Cardiac septum (tissue), 1 donor: ENCODE results near the gene MRPS7. TPM values are rescaled to one million over a fixed set of nuclear protein-coding genes. Genes with fewer than 3 reads are reported as not detected.
"Not testable (repeated sequence)": the region's sequence is repeated elsewhere in the genome, so short reads cannot be mapped to it uniquely, and the experiment has no call there.

Experiments
- DNase-seq: peaks from one replicate; pipeline ENCODE4 v3.0.0-alpha.2; 2020; ENCODE audit warnings: low spot score
- intact Hi-C: fragments of 100-400 bp; cut with DNase I; formaldehyde crosslinking; loops from one replicate; pipeline ENCODE4 v1.14.0; 2022
- total RNA-seq: library from RNA; stranded (reverse); fragmentation: NEBNext Ultra II Directional; extraction: Animal tissue kit (Norgen Biotek cat#: 25700); gene quantifications from one replicate; pipeline ENCODE4 v1.2.1, GENCODE V29; 2021
- donor health status: DM: no; HTN: no; CAD: no.

The MRPS7 gene
- total RNA-seq, 1 donor from 2014 or later = 102 TPM

DNA sequence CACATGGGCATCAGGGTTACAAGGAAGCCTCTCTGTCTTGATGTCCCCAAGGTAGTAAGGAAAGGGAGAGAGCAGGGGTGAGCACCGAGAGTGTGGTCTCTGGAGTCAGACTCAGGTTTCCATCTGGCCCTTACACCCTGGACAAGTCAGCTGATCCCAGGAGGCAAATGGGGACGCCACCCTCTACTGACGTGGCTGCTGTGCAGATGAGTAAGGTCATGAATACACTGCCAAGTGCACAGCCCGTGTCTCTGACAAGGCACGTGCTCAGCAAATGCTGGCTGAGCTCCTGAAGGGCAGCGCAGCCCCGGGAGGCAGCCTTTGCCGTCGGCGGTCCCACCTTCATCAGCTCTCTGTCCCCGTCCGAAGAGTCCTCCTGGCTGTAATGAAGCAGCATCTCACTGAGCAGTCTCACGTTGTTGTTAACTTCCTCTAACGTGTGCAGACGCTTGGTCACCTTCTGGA is 19.7 kb upstream of the MRPS7 start:
- no peak for DNase-seq
- intact Hi-C loops = no loop called here

DNA sequence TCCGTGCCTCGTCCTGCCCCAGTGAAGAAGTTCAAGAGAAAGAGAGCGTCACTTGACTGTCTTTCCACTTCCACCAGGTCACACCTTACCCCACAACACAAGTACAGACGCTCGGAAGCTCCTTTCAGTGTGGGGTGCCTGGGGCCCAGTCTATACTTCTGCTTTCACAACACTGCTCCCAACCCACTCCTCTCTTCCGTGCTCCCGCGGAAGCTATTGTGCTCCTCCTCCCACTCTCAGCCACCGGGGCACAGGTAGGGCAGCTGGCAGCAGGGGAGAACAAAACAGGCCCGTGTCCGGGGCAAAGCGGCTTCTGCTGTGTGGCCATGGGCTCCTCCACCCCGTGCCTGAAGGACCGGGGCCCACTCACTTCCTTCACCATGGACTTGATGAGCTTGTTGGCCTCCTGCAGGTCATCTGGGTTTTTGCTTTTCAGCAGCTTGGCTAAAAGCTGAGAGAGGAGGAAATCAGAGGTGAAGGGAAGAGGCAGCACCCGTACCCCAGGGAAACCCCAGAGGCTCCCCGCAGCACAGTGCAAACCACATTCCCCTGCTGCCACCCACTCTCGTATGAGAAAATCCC is 19.1 kb upstream of the MRPS7 start:
- intact Hi-C loops = no loop called here
- no peak for DNase-seq

DNA sequence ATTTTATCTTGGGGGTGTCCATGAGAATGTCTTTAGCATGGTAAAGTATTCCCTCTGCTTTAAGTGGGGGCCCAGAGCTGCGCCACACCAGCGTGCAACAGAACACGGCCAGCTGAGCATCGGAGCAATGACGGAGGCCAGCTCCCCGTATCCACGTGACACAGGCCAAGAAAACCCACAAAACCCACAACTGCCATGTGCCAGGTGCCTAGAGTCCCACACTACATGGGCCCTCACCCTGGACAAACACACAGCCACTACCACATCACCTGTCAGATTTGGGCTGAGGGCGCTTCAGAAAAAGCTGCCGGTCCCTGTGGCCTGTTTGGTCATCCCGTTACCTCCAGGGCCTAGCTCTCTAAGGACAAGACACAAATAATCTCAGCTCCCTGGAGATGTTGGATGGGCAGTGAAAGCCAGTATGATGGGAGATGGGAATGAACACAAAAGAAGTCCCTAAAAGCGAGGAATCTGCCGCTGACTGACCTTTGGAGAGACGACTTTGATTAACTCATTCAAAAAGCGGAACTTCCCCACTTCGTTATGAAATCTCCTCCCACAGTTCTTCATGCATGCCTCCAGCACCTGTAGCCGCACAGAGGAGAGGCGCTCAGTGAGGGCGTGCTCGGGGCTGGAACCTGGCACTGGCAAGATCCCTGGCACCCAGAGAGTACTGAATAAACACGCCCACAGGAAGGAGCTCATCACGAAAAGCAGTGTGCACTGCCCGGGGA is 17.4 kb upstream of the MRPS7 start:
- DNase-seq = no peak
- intact Hi-C loops = no loop called here

DNA sequence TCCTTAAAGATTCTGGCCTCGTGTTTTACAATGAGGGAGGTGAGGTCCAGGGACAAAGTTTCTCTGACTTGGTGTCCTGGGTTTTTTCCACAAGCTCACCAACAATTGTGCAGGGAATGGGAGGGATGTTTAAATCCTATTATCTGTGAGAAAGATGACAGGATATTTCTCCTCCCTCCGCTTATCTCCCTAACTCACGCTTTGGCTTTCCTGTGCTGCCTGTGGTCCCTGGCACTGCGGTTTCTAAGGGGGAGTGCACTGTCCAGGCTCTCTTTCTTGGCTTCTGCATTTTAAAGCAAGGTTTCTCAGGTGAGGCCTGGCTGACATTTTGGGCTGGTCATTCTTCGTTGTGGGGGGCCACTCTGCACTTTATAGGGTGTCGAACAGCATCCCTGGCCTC is 16.7 kb upstream of the MRPS7 start:
- DNase-seq = no peak
- intact Hi-C loops = no loop called here

DNA sequence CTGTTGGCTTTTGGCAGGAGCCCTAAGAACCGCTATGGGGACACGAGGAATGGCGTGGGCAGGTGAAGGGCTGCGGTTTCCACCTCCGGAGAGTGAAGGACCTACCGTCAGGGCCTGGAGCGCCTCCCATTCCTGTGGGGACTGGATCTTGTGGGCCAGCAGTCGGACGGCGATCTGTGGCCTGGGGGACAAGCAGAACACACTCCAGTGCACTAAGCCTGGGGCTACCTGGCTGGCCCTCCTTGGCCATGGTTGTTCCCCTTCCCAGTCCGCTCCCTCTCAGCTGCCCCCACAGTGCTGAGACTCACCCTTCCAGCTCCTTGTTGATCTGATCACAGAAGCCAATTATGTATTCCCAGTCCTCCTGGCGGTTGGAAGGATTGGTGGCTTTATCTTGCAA is 15.3 kb upstream of the MRPS7 start:
- intact Hi-C loops = no loop called here
- no peak for DNase-seq

DNA sequence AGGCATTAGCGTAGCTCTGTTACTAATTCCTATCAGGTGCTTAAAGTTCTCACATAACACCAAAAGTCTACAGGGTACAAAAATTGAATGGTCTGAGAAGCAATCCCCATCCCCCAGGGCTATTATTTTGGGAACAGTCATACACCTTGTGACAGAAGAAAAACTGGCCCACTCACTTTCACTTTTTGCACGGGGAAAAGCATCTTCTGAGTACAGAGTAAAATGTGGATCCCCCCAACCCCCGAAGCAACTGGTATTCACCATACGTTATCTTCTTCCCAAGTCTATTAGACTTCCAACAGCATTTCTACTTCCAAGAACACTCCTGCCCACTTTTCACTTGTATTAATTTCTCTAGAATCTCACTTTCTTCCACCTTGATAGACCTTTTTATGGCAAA is 12.1 kb upstream of the MRPS7 start:
- no peak for DNase-seq
- intact Hi-C loops = no loop called here

DNA sequence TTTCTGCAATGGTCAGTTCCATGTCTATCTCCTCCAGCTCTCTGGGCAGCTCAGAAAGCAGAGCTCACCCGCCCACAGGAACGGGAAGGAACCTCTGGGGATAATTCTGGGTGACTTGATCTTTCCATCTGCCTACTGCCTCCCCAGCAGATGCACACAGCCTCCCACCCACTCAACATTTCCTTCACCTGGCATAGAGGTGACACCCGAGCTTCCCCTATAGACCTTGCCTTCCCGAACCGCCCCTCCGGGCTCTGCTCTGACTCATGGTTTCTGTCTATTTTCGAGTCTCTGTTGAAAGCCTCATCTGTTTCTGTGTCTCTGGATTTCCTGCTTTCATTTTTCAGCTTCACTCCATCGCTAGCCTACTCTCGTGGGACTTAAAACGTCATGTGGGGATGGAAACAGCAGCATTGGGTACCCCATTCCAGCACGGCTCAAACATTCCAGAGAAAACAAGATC is 11.6 kb upstream of the MRPS7 start:
- intact Hi-C loops = no loop called here
- DNase-seq = no peak

DNA sequence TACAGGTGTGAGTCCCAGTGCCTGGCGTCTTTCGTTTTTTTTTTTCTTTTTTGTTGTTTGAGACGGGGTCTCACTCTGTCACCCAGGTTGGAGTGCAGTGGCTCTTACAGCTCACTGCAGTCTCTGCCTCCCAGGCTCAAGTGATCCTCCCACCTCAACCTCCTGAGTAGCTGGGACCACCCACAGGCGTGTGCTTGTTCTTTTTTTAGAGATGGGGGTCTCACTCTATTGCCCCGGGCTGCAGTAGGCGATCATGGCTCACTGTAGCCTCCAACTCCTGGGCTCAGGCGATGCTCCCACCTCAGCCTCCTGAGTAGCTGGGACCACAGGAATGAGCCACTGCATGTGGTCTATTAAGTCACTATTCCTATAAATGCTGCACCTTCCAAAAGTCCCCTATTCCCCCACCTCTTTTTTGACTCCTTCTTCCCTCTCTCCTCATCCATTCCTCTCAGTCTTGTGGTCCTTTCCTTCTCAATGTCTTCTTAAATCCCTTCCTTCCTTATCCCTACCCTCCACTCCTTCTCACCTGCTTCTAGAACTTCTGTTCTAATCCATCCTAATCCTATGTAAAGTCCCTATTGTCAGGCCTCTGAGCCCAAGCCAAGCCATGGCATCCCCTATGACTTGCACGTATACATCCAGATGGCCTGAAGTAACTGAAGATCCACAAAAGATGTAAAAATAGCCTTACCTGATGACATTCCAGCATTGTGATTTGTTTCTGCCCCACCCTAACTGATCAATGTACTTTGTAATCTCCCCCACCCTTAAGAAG is 9.5 kb upstream of the MRPS7 start:
- no peak for DNase-seq
- intact Hi-C loops = no loop called here

DNA sequence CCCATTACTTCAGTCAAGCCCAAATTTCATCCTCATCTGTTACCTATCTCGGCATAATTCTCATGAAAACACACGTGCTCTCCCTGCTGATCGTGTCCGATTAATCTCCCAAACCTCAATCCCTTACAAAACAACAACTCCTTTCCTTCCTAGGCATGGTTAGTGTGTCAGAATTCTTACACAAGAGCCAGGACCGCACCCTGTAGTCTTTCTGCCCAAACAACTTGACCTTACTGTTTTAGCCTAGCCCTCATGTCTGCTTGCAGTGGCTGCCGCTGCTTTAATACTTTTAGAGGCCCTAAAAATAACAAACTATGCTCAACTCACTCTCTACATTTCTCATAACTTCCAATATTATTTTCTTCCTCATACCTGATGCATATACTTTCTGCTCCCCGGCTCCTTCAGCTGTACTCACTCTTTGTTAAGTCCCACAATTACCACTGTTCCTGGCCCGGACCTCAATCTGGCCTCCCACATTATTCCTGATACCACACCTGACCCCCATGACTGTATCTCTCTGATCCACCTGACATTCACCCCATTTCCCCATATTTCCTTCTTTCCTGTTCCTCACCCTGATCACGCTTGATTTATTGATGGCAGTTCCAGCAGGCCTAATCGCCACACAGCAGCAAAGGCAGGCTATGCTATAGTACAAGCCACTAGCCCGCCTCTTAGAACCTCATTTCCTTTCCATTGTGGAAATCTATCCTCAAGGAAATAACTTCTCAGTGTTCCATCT is 5.6 kb upstream of the MRPS7 start:
- intact Hi-C loops, DNase-seq: not testable (repeated sequence)

DNA sequence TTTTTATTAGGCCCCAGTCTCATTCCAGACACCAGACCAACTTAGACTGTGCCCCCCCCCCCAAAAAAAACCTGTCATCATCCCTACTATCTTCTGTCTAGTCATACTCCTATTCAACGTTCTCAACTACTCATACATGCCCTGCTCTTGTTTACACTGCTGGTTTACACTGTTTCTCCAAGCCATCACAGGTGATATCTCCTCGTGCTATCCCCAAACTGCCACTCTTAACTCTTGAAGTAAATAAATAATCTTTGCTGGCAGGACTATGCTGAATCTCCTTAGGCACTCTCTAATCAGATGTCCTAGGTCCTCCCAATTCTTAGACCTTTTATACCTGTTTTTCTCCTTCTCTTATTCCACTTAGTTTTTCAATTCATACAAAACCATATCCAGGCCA is 4.5 kb upstream of the MRPS7 start:
- intact Hi-C loops, DNase-seq: not testable (repeated sequence)

DNA sequence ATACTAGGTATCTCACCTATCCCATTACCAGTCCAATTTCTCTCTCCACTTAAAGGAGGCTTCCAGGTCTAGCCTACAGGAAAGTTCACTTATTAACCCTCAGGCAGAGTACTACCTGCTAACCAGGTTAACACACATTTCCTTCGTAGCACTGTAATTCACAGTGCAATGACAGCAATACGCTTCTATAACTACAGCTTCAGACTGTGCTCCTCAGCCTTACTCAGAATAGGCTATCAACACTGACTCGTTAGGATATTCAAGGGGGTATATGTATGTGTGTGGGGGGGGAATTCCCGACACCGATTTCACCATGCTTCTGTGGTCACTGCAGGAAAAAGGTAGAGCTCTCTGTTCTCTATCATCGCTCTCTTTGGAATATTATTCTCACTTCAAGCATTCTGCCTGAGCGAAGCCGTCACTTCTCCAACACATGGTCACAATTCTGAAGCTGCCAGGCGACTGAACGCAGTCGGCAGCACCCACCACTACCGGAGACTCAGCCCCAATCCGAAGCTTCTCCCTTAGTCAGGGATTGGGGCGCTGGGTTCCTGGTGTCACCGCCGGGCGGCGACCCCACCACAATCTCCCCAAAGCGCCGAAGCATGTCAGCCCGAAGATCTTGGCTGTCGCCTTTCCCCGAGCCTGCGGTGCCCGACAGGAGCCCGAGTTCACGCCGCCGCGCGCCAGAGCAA is 891 bp upstream of the MRPS7 start:
- intact Hi-C loops = no loop called here
- no peak for DNase-seq

DNA sequence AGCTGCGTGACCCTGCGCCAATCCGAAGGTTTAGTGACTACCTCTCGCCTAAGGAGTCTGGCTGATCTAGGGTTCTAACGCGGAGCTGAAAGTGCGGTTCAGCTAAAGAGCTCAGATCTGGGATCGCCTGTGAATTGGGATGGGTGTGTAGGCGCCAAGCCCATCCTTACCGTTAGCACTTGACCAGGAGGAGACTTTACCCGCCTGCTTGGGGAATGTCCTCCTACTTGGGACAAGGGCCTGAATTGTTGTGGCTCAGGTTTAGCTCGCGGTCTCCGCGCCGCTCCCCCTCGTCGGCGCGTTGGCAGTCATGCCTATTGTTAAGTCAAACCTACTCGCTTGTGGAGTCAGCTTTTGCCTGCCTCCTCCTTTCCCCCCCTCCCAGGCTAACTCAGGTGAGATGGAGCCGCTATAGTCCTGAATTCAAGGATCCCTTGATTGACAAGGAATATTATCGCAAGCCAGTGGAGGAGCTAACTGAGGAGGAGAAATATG is 480 bp downstream of the MRPS7 start:
- intact Hi-C loops = no loop called here

DNA sequence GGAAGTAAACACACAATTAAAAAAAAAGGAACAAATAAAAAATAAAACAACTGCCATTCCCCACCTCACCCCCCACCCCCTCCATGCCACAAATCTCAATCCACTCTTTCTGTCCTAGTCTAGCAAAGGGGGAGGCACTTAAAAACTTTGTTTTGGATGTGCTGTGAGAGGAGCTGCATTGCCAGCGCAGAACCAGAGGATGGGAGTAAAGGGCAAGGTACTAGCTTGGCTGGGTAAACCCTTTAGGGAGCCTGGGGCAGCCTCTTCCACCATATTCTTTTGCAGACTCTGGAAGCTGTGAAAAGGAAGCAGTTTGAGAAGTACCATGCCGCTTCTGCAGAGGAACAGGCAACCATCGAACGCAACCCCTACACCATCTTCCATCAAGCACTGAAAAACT is 1.4 kb downstream of the MRPS7 start:
- intact Hi-C loops = no loop called here
- DNase-seq = no peak

More for the DNA sequence above, 480 bp downstream of the MRPS7 start:
- no peak for DNase-seq

DNA sequence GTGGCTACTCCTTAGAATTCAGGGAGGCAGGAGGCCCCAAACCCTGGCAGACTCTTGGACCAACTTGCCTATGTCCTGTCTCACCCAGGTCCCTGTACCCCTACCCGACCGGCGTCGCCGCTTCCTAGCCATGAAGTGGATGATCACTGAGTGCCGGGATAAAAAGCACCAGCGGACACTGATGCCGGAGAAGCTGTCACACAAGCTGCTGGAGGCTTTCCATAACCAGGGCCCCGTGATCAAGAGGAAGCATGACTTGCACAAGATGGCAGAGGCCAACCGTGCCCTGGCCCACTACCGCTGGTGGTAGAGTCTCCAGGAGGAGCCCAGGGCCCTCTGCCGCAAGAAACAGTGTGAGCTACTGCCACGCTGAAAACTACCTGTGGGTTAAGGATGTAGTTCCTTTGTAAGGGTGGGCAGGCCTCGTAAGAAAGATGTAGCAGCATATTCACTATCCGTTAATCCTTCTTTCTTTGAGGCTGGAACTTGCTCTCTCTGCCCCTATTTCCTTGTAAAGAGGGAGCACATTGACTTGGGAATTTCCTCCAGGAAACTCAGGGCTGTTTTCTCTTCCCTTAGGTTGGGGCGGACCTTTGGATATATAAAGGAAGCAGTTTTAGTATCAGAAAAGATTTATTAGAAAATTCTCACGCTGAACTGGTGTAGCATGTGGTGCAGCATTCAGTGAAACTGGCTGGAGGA is 4.1 kb downstream of the MRPS7 start:
- intact Hi-C loops = no loop called here
- no peak for DNase-seq

DNA sequence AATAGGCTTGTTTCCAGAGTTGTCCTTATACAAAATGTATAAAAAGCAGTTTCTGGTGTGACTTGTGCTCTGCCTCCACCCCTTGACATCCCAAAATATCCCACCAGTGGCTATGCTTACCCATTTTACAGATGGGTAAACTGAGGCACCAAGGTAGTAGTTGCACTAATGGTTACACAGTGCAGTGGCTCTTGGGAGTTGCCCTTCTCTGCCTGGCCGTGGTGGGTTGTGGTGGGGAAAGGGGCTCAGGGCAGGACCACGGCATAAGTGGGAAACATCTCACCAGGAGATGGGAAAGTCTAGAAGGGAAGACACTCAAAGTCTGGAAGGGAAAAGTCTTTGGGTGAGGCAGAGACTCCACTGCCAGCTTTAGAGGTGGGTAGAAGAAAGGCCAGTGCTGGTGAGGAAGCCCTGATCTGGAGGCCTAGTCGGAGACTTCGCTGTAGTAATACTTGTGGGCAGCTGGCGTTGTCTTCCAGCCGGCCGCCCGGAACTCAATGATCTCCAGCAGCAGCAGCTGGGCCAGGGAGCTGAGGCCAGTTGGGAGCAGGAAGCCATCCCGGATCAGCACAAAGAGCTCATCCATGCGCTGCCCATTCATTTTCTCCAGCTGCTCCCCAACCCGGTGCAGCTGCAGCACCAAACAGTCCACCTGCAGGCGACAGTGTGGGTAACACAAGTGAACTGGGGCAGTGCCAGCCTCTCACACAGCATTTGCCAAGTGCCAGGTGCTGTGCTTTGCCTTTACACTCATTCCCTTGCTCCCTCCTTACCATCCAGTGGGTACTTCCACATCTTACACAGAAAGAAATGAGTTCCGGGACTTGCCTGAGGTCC is 4.9 kb downstream of the MRPS7 start:
- intact Hi-C loops = no loop called here
- no peak for DNase-seq

DNA sequence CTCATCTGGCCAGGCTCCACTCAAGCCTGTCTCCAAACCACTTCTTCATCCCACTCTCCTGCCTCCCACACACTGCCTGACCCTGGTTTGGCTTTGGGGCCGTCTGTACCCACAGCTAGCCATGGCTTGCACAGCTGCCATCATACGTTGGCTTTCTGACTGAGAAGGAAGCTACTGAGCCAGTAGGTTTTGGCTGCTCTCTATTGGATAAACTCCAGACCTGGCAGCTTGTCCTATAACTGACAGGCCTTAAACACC is 5.4 kb downstream of the MRPS7 start:
- no peak for DNase-seq
- intact Hi-C loops = no loop called here

DNA sequence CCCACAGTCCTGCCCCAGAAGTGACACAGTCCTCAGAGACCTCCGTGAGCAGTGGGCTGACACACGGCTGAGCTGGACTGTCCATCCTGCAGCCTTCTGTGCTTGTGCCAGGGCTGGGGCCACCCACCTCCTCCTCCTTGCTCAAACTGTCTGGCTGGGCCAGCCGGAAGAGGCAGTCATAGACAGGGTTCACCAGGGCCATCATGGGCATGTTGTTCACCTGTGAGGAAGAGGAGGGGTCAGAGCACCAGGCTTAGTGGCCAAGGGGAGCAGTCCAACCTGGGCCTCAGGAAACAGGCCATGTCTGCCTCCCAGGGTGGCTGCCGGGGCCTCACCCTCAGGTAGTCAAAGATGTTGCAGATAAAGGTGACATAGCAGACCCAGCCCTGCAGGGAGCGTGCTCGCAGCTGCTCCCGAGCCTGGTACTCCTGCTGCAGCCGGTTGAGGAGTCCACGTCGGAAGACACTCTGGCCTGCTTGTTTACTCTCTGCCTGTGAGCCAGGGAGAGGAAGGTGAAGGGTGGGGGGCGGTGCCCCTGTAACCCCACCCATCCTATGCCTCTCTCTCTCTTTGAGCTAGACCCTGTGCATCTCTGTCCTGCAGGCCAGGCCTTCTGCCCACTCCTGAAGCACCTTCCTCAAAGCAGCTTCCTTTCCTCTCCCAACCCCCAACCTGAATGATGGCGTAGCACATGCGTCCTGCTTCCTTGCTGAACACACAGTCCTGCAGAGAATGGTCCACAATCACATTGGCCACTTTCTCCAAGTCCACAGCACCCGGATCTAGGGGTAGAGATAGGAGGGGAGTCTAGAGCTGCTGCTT is 5.9 kb downstream of the MRPS7 start:
- intact Hi-C loops = no loop called here
- no peak for DNase-seq
